Measurements from ENCODE around the gene MLPH. TPM values are rescaled to one million over a fixed set of nuclear protein-coding genes. Genes with fewer than 3 reads are reported as not detected.

MLPH gene
- total and polyA plus RNA-seq, 4 donors: 0.62 to 29.3 (median 9.4) TPM

DNA sequence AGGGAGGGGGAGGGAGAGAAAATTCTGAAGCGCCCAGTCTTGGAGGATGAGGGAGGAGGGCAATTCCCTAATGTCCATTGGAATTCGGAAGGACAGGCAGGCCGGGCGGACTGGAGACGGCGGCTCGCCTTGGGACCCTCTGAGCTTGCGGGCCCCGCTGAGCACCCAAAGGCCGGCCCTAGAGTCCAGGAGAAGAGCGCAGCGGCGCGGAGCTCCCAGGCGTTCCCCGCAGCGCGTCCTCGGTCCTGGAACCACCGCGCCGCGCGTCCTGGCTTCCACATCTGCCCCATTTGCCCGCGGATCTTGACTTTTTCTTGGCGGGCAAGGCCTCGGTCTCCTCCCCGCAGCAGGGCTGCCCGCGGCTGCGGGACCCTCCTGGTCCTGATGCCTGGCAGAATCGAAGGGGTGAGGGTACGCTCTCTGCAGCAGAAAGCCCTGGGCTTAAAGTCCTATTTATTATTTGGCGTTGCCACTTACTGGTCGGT lies 675 bp upstream of the MLPH start:
- H3K4me1 ChIP-seq (ENCODE audit: control insufficient read depth, insufficient read depth, low read length): peaks cover 15% of the 10 kb centered on the region
- peak in 1 of 6 donors; percentile 6 for DNase-seq (ENCODE audit: low read depth in 4 of 6, low spot score in 6 of 6)
- no peak overlapping the region for H3K27ac ChIP-seq (ENCODE audit: low read depth, low read length)
- H3K4me3 ChIP-seq (ENCODE audit: low read depth, low read length): peak overlapping the region; percentile 28
- H3K36me3 ChIP-seq (ENCODE audit: control insufficient read depth, insufficient read depth, low read length): no peaks in the 10 kb centered on the region
- H3K27me3 ChIP-seq (ENCODE audit: control insufficient read depth, insufficient read depth, low read length): peaks cover 49% of the 10 kb centered on the region
- H3K9me3 ChIP-seq (ENCODE audit: control insufficient read depth, insufficient read depth, low read length): no peaks in the 10 kb centered on the region
- under 1% methylated on average over 36 of the region's 36 CpGs for WGBS (ENCODE audit: insufficient coverage)

DNA sequence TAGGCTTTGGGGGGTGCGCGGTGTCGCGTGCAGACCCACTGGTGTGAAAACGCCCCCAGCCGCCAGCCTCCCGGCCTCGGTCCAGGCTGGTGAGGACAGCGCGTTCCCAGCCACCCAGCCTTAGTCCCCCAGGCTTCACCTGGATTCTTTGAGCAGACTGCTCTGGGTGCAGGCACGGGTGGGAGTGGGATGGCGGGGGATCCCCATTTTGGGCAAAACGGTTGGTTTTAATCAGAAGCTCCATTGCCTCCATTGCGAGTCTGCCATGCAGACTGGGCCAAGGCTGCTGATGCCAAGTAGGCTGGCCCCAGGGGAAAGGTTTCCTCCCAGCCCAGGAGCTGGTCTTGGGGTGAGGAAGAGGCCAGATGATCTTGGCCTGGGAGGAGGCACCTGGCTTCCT lies 445 bp downstream of the MLPH start:
- H3K27me3 ChIP-seq (ENCODE audit: control insufficient read depth, insufficient read depth, low read length): peaks cover 49% of the 10 kb centered on the region
- H3K9me3 ChIP-seq (ENCODE audit: control insufficient read depth, insufficient read depth, low read length): no peaks in the 10 kb centered on the region
- no peak for DNase-seq (ENCODE audit: low read depth in 4 of 6, low spot score in 6 of 6)
- H3K27ac ChIP-seq (ENCODE audit: low read depth, low read length): no peak overlapping the region
- WGBS (ENCODE audit: insufficient coverage): 24% methylated on average over 14 of the region's 14 CpGs
- peaks cover 15% of the 10 kb centered on the region for H3K4me1 ChIP-seq (ENCODE audit: control insufficient read depth, insufficient read depth, low read length)
- no peaks in the 10 kb centered on the region for H3K36me3 ChIP-seq (ENCODE audit: control insufficient read depth, insufficient read depth, low read length)
- H3K4me3 ChIP-seq (ENCODE audit: low read depth, low read length): no peak overlapping the region

DNA sequence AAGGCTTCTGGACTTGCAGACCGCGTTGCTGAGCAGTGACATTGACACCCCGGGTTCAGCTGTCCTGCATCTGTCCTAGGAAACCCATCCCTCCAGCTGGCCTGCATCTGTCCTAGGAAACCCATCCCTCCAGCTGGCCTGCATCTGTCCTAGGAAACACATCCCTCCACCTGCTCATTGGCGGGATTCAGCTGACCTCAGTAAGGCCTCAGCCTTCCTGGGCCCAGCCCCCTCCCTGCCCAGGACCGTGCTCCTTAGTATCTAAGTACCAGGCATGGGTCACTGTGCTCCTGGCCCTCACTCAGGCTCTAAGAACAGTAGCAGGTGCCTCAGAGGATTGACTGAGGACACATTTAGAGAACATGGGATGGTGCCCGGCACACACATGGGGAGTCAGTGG lies 1.2 kb downstream of the MLPH start:
- Histone ChIP-seq H3K27ac (ENCODE audit: low read depth, low read length) (no peak overlapping the region), H3K4me1 (ENCODE audit: control insufficient read depth, insufficient read depth, low read length) (peaks cover 15% of the 10 kb centered on the region), H3K36me3 (ENCODE audit: control insufficient read depth, insufficient read depth, low read length) (no peaks in the 10 kb centered on the region), H3K4me3 (ENCODE audit: low read depth, low read length) (no peak overlapping the region), H3K9me3 (ENCODE audit: control insufficient read depth, insufficient read depth, low read length) (no peaks in the 10 kb centered on the region), H3K27me3 (ENCODE audit: control insufficient read depth, insufficient read depth, low read length) (peaks cover 45% of the 10 kb centered on the region)
- DNase-seq (ENCODE audit: low read depth in 4 of 6, low spot score in 6 of 6): no peak
- 83% methylated on average over 6 of the region's 6 CpGs for WGBS (ENCODE audit: insufficient coverage)

DNA sequence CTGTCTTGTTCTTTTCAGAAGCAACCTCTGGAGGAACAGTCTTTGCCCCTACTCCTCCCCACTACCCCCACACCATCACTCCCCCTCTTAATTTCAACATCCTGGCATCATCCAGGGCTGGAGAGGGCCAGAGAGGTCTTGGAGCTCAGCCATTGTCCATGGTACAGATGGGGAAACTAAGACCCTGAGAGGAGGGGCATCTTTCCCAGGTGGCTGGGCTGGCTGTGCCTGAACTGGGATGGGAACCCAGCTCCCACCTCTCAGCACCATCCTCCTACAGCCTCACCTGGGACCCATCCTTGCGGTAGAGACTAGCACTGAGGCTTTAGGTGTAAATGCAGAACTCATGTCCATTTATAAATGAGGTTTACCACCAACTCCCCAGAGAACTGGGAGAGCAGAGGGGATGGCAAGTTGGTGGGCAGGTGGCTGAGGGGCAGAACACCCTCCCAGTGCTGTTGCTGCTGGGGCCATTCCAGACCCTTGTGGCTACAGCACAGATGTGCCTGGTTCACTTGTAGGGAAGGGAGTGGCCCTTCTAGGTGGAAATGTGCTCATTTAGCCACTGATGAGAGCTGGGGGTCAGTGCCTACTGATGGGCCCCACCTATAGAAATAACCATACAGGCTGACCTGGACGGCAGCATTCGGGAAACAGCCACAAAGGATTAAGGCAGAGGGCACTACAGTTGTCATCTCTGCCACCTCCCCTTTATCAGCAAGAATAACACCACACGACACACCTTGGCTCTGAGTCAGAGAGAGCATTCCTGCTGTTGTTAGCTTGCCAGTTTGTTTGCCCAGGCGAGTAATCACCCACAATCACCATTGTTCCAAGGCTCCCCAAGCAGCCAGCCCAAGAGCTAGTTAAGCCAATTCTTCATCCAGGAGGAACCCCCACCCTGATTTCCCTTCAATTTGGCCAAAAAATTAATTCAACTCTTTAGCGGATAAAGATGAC lies 2.1 kb downstream of the MLPH start:
- H3K4me3 ChIP-seq (ENCODE audit: low read depth, low read length): no peak overlapping the region
- WGBS (ENCODE audit: insufficient coverage): 56% methylated on average over 3 of the region's 6 CpGs
- H3K36me3 ChIP-seq (ENCODE audit: control insufficient read depth, insufficient read depth, low read length): no peaks in the 10 kb centered on the region
- H3K4me1 ChIP-seq (ENCODE audit: control insufficient read depth, insufficient read depth, low read length): peaks cover 15% of the 10 kb centered on the region
- no peaks in the 10 kb centered on the region for H3K9me3 ChIP-seq (ENCODE audit: control insufficient read depth, insufficient read depth, low read length)
- H3K27ac ChIP-seq (ENCODE audit: low read depth, low read length): no peak overlapping the region
- peaks cover 43% of the 10 kb centered on the region for H3K27me3 ChIP-seq (ENCODE audit: control insufficient read depth, insufficient read depth, low read length)
- peak in 1 of 6 donors; percentile 28 for DNase-seq (ENCODE audit: low read depth in 4 of 6, low spot score in 6 of 6)

DNA sequence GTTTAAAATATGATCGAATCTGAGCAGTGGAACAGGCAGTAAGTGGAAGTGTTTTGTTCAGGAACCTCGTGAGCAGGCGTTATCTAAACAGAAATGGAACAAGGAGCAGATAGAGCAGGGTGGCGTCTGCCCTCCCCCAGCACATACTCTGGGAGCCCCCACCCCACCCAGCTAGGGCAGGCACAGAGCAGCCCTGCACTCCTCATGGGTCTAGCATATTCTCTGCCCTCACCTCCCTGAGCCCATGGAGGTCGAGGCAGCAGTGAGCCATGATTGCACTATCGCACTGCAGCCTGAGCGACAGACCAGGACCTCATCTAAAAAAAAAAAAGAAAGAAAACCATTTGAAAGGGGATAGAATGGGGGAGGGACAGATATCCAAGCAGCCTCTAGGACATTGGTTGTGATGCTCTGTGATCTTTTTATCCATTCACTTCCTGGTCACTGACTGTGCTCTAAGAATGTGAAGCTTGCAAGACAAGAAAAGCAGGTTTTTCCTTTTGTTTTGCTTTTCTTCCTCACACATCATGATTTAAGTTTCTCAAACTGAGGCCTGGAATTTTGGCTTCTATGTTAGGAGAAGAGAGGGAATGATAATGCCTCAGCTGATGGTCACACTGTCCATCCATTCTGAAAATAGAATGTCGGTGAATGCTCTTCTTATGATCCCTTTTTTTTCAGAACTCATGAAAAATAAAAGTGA lies 3.1 kb downstream of the MLPH start:
- Histone ChIP-seq H3K36me3 (ENCODE audit: control insufficient read depth, insufficient read depth, low read length) (no peaks in the 10 kb centered on the region), H3K4me1 (ENCODE audit: control insufficient read depth, insufficient read depth, low read length) (peaks cover 15% of the 10 kb centered on the region), H3K4me3 (ENCODE audit: low read depth, low read length) (no peak overlapping the region), H3K9me3 (ENCODE audit: control insufficient read depth, insufficient read depth, low read length) (no peaks in the 10 kb centered on the region), H3K27me3 (ENCODE audit: control insufficient read depth, insufficient read depth, low read length) (peaks cover 40% of the 10 kb centered on the region), H3K27ac (ENCODE audit: low read depth, low read length) (no peak overlapping the region)
- WGBS (ENCODE audit: insufficient coverage): 33% methylated on average over 4 of the region's 8 CpGs
- no peak for DNase-seq (ENCODE audit: low read depth in 4 of 6, low spot score in 6 of 6)

DNA sequence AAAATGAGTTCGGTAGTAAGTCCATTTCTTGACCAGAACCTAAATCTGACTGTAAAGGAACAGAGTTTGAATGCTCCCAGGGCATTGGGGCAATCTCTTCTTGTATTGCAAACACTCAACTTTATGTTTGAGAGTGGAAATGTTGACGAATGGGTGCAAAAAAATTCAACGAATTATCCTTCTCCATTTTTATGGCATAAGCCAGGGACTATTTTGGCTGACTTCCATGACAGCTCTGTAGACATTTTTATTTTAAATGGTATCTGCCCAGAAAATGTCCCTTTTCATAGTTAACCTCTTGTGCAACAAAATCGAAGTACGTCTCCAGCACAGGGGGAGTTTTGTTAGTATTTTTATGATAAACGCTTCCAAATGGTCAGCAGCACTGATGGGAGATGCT lies 3.7 kb downstream of the MLPH start:
- Histone ChIP-seq H3K27me3 (ENCODE audit: control insufficient read depth, insufficient read depth, low read length) (peaks cover 36% of the 10 kb centered on the region), H3K36me3 (ENCODE audit: control insufficient read depth, insufficient read depth, low read length) (no peaks in the 10 kb centered on the region), H3K27ac (ENCODE audit: low read depth, low read length) (no peak overlapping the region), H3K4me1 (ENCODE audit: control insufficient read depth, insufficient read depth, low read length) (peaks cover 15% of the 10 kb centered on the region), H3K9me3 (ENCODE audit: control insufficient read depth, insufficient read depth, low read length) (no peaks in the 10 kb centered on the region), H3K4me3 (ENCODE audit: low read depth, low read length) (no peak overlapping the region)
- no CpG with 5 or more reads among the region's 6 CpGs for WGBS (ENCODE audit: insufficient coverage)
- no peak for DNase-seq (ENCODE audit: low read depth in 4 of 6, low spot score in 6 of 6)

DNA sequence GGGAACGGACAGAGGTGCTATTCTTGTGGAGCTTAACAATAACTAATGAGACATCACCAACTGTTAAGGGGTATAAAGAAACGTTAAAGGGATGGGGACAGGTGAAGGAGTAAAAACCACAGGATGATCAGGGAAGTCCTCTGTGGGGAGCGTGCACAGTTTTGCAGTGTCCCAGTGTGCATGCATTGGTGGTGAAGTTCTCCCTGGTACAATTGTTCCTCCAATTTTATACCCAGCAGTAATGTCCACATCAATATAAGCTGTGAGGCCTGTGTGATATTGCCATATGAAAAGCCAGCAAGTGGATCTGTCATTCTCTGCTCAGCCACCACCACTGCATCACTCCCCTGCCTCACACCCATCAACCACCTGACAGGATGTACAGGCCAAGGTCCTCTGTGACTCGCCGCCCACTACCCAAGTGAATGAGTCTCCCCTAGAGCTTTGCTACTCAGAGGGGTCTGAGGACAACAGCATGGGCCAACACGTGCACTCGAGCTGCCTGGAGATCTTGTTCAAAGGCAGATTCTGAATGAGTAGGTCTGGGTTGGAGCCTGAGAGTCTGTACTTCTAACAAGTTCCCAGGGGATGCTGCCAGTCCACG lies 4.6 kb downstream of the MLPH start:
- Histone ChIP-seq H3K9me3 (ENCODE audit: control insufficient read depth, insufficient read depth, low read length) (no peaks in the 10 kb centered on the region), H3K4me1 (ENCODE audit: control insufficient read depth, insufficient read depth, low read length) (peaks cover 9% of the 10 kb centered on the region), H3K36me3 (ENCODE audit: control insufficient read depth, insufficient read depth, low read length) (no peaks in the 10 kb centered on the region), H3K27ac (ENCODE audit: low read depth, low read length) (no peak overlapping the region), H3K4me3 (ENCODE audit: low read depth, low read length) (no peak overlapping the region), H3K27me3 (ENCODE audit: control insufficient read depth, insufficient read depth, low read length) (peaks cover 28% of the 10 kb centered on the region)
- 96% methylated on average over 5 of the region's 8 CpGs for WGBS (ENCODE audit: insufficient coverage)
- DNase-seq (ENCODE audit: low read depth in 4 of 6, low spot score in 6 of 6): no peak

DNA sequence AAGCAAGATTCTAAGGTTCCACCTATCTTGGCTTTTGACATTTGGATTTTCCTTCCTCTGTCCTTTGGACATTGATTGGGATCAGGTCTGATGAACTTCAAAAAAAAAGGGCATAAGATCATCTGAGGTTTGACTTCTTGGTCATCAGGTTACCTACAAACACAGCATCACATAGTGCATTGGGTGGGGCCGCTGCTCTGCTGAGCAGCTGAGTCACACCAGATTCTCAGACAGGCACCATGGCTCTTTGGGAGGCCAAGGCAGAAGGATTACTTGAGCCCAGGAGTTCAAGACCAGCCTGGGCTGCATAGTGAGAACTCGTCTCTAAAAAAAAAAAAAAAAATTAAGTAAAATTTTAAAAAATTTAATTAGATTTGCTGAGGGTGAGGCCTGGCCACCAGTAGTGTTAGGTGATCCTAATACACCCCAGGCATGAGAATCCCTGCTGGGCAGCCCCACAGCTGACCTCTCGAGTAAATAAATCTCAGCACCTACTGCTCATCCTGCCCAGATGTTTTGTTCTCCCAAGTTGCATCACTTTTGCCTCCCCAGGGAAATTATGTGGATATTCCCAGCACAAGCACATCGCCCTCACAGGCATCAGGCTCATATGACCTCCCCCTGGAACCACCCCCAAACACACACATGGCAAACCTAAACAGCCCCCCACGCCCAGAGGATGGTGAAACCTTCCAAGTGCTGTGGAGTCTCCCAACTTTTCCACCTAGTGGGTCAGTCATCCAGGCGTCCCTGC lies 5.3 kb downstream of the MLPH start:
- peaks cover 2% of the 10 kb centered on the region for H3K4me1 ChIP-seq (ENCODE audit: control insufficient read depth, insufficient read depth, low read length)
- no peak overlapping the region for H3K4me3 ChIP-seq (ENCODE audit: low read depth, low read length)
- H3K36me3 ChIP-seq (ENCODE audit: control insufficient read depth, insufficient read depth, low read length): no peaks in the 10 kb centered on the region
- no peaks in the 10 kb centered on the region for H3K9me3 ChIP-seq (ENCODE audit: control insufficient read depth, insufficient read depth, low read length)
- 83% methylated on average over 5 of the region's 6 CpGs for WGBS (ENCODE audit: insufficient coverage)
- H3K27ac ChIP-seq (ENCODE audit: low read depth, low read length): no peak overlapping the region
- no peak for DNase-seq (ENCODE audit: low read depth in 4 of 6, low spot score in 6 of 6)
- peaks cover 21% of the 10 kb centered on the region for H3K27me3 ChIP-seq (ENCODE audit: control insufficient read depth, insufficient read depth, low read length)

DNA sequence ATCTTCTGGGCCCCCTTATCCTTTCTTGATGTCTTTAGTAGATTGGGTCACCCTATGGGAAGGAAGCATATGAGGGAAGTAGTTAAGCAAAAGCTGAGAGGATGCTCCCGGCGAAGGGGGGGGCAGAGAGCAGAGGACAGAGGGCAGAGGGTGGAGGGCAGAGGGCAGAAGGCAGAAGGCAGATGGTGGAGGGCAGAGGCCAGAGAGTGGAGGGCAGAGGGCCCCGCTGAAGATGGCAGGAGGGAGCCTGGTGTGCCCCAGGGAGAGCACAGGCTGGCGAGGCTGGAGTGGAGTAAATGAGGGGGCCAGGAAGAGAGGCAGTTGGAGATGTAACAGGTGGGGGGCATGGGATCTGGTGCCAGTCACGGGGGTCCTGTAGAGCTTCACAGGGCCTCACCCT lies 7.0 kb downstream of the MLPH start:
- WGBS (ENCODE audit: insufficient coverage): 72% methylated on average over 4 of the region's 5 CpGs
- Histone ChIP-seq H3K4me3 (ENCODE audit: low read depth, low read length) (no peak overlapping the region), H3K27ac (ENCODE audit: low read depth, low read length) (no peak overlapping the region), H3K4me1 (ENCODE audit: control insufficient read depth, insufficient read depth, low read length) (no peaks in the 10 kb centered on the region), H3K36me3 (ENCODE audit: control insufficient read depth, insufficient read depth, low read length) (no peaks in the 10 kb centered on the region), H3K27me3 (ENCODE audit: control insufficient read depth, insufficient read depth, low read length) (peaks cover 5% of the 10 kb centered on the region), H3K9me3 (ENCODE audit: control insufficient read depth, insufficient read depth, low read length) (no peaks in the 10 kb centered on the region)
- no peak for DNase-seq (ENCODE audit: low read depth in 4 of 6, low spot score in 6 of 6)
